ENCODE results near the gene PSME3.

DNA sequence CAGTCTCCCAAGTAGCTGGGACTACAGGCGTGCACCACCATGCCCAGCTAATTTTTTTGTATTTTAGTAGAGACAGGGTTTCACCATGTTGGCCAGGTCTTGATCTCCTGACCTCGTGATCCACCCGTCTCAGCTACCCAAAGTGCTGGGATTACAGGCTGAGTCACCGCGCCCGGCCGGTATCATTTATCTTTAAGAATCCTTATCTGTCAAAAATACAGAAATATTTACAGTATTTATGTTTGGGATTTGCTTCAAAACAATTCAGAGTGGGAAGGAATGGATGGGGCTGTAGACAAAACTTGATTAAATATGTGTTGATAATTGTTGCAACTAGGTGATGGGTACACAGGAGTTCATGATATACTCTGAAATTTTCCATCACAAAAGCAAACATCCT is 12.0 kb upstream of the PSME3 start:
- TF ChIP-seq, protein P1, sequence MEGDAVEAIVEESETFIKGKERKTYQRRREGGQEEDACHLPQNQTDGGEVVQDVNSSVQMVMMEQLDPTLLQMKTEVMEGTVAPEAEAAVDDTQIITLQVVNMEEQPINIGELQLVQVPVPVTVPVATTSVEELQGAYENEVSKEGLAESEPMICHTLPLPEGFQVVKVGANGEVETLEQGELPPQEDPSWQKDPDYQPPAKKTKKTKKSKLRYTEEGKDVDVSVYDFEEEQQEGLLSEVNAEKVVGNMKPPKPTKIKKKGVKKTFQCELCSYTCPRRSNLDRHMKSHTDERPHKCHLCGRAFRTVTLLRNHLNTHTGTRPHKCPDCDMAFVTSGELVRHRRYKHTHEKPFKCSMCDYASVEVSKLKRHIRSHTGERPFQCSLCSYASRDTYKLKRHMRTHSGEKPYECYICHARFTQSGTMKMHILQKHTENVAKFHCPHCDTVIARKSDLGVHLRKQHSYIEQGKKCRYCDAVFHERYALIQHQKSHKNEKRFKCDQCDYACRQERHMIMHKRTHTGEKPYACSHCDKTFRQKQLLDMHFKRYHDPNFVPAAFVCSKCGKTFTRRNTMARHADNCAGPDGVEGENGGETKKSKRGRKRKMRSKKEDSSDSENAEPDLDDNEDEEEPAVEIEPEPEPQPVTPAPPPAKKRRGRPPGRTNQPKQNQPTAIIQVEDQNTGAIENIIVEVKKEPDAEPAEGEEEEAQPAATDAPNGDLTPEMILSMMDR (IDR thresholded peaks at IDR 0.05): no peak
- TF ChIP-seq POLR2A (IDR thresholded peaks at IDR 0.05): no peak

Measured in heart left ventricle (tissue), 13 donors.